Measurements from ENCODE around the gene GCNT1.
"Not testable (repeated sequence)": the region's sequence is repeated elsewhere in the genome, so short reads cannot be mapped to it uniquely, and the experiment has no call there.

The GCNT1 gene

GRCh38 chr9:76531231-76531780, 72.3 kb downstream of the GCNT1 start:
- DNase-seq (ENCODE audit: low read depth in 1 of 2, low spot score in 1 of 2): no peak

GRCh38 chr9:76532877-76533276, 73.9 kb downstream of the GCNT1 start:
- DNase-seq (ENCODE audit: low read depth in 1 of 2, low spot score in 1 of 2): not testable (repeated sequence)

- DNase-seq (ENCODE audit: low read depth in 1 of 2, low spot score in 1 of 2): no peak
These were observed 75.0 kb downstream of the GCNT1 start for GRCh38 chr9:76534026-76534425.

- no peak for DNase-seq (ENCODE audit: low read depth in 1 of 2, low spot score in 1 of 2)
These were observed 78.2 kb downstream of the GCNT1 start for GRCh38 chr9:76537150-76537646.

- no peak for DNase-seq (ENCODE audit: low read depth in 1 of 2, low spot score in 1 of 2)
These were observed 80.2 kb downstream of the GCNT1 start for GRCh38 chr9:76539180-76539579.

- no peak for DNase-seq (ENCODE audit: low read depth in 1 of 2, low spot score in 1 of 2)
These were observed 83.4 kb downstream of the GCNT1 start for GRCh38 chr9:76542360-76542759.

GRCh38 chr9:76545191-76545590, 86.2 kb downstream of the GCNT1 start:
- DNase-seq (ENCODE audit: low read depth in 1 of 2, low spot score in 1 of 2): no peak

GRCh38 chr9:76552181-76552580, 93.2 kb downstream of the GCNT1 start:
- DNase-seq (ENCODE audit: low read depth in 1 of 2, low spot score in 1 of 2): no peak

- no peak for DNase-seq (ENCODE audit: low read depth in 1 of 2, low spot score in 1 of 2)
These were observed 93.9 kb downstream of the GCNT1 start for GRCh38 chr9:76552751-76553455.

GRCh38 chr9:76553680-76554079, 94.7 kb downstream of the GCNT1 start:
- no peak for DNase-seq (ENCODE audit: low read depth in 1 of 2, low spot score in 1 of 2)
